HG03139 (cell line): ENCODE measurements around the gene ALK.

Source experiments
- ATAC-seq: cut with Tn5 transposase; IDR thresholded peaks from one replicate; pipeline ENCODE4 v1.9.1; 2021; ENCODE audit not compliant: unreplicated experiment

ALK gene

DNA sequence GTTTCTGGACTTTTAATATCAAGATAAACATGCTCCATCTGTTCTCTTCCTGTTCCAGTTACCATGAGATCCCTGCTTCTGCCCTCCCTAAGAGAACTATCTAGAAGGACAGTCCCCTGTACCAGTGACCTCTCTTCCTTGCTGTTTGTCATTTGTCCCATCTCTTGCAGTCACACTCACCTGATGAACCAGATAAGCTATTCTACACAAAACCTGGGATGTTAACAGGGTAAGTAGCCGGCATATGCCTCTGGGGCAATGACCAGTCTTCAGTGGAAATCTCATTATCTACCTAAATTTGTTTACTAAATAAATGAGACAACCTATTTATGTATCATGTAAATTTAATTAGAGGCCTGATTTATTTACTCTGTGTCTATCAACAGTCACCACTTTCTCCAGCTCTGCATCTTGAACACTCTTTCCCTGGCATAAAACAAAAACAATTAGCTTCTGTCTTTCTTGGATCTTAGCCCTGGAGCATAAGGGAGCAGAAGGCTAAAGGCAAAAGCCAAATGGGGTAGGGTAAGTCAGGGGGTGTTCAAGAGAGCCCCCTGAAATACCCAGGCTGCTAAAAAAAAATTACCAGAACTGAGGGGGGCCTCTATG lies 337.7 kb downstream of the ALK start:
- ATAC-seq: no peak

GRCh38 chr2:29583104-29583503 lies 338.3 kb downstream of the ALK start:
- ATAC-seq: no peak

DNA sequence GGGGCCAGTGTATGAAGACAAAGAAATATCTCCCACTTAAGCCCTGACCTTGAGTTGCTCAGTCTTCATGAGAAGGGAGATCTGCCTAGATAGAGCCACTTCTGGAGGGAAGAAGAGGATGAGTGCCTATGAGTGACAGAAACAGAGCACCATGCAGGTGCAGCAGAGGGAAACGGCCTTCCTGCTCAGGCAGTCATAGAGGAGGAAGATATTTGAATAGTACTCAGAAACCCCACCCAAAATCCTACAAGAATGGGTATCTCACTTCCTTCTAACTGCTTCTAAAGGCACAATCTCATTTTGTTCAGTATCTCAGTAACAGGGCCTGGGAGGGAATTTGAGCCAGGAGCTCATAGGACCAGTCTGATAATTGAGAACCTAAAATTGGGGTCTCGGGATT lies 339.3 kb downstream of the ALK start:
- ATAC-seq: no peak

DNA sequence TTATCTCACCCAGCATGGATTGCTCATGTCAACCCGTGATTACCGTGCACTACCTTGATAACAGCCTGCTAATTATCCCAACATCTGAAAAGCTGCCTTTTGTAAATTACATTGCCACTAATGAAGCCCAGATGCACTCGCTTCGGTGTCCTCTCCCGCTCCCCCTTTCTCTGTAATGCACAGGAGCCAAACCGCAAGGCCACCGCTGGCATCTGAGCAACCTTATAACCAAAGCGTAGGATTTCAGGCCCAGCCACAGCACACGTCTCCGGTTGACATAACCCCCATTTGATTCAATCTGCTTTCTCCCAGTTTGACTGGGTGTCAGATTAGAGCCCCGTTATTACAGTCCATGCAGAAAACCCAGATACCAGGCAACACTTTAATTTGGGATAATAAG lies 341.2 kb downstream of the ALK start:
- no peak for ATAC-seq

- no peak for ATAC-seq
Observed at GRCh38 chr2:29579495-29580169, 341.8 kb downstream of the ALK start.

- no peak for ATAC-seq
Observed at GRCh38 chr2:29578084-29578598, 343.2 kb downstream of the ALK start.

DNA sequence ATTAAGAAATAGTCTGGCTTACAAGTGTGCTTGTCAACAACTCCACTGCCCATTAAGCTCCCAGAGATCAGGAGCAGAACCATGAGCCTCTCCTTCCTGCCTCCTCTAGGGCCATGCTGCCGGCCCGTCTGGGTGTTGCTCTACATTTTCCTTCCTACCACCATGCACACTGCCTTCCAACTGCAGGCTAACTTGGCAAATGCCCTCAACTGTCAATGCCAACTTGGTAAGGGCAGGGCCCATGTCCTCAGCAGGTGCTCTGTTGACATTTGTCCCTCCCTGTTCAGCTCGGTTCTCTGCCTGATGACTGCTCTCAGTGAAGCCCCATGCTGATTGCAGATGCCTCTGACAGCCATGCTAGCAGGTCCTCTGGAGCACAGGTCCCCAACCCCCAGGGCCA lies 345.2 kb downstream of the ALK start:
- ATAC-seq: no peak

DNA sequence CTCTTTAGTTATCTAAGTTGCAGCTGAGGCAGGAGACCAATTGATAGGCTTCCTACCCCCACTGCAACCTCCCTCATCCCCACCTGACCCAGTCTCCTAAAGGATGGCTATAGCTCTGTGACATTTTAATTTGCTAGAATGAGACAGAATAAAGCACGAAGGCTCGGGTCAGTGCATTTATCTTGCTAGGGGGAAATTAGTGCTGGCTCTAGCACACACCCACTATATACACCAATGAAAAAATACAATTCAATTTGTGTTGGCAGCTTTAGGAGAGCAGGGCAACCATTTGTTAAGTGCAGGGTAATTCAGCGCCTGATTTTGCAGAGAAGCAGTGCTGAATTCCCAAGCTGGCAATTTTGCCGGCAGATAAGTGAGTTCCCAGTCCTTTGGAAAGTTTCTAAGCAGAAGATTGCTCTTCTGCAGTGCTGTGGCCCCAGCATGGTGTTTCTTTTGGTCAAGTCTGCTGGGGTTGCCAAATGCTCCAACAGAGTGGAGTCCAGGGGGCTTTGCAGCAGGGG lies 346.0 kb downstream of the ALK start:
- no peak for ATAC-seq

GRCh38 chr2:29573612-29574011 lies 347.8 kb downstream of the ALK start:
- no peak for ATAC-seq

GRCh38 chr2:29573147-29573546 lies 348.2 kb downstream of the ALK start:
- ATAC-seq: no peak

DNA sequence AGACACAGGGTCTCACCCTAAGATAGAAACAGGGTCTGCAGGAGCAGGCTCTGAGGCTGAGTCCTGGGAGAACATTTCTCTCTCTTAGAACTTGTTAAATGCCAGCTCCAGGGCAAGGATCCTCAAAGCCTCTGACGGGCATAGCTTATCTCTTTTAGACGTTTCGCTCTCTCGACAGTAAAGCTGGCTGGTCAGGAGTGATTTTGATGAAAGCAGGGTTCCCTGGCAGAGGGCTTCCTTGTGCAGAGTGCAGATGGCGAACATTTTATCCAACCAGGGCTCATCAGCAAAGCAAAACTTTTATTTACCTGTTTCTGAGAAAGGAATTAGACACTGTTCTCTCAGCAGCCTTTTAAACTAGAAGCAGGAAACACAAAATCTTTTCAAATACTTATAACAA lies 350.8 kb downstream of the ALK start:
- ATAC-seq: no peak

GRCh38 chr2:29567906-29568520 lies 353.4 kb downstream of the ALK start:
- ATAC-seq: no peak

DNA sequence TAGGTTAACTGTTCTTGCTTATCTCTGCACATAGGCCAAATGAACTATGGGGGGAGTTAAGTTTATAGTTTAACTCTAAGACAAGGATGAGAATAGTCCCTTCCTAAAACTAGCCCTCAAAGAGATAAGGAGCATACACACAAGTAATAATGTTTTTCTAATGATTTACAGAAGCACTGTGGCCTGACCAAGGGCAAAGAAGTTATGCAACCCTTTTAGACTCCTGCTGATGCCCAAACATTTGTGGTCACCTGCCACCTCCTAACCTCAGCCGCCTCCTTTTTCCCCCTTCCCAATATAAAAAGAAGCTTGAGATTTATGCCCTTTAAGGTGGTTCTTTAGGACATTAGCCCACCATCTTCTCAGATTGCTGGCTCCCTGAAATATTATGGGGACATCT lies 357.7 kb downstream of the ALK start:
- ATAC-seq: no peak

GRCh38 chr2:29562896-29563295 lies 358.5 kb downstream of the ALK start:
- no peak for ATAC-seq

GRCh38 chr2:29562319-29562718 lies 359.1 kb downstream of the ALK start:
- ATAC-seq: no peak

DNA sequence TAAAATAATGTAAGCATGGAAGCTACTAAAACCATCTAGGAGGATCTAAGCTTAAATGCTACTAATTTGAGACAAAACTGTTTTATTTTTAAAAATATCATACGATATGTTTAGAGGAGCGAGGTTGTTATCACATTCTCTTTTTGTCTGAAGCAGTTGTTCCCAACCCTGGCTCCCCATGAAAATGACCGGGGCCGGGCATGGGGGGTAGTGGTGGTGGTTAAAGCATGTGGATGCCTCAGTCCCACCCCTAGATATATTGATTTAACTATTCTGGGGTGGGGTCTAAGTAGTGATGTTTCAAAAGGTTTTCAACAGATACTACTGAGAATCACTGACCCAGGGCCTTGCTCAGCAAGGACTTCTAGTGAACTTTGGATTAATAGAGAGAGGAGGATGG lies 359.8 kb downstream of the ALK start:
- ATAC-seq: no peak

- ATAC-seq: no peak
Observed at GRCh38 chr2:29561181-29561580, 360.2 kb downstream of the ALK start.

GRCh38 chr2:29560566-29560965 lies 360.8 kb downstream of the ALK start:
- no peak for ATAC-seq

GRCh38 chr2:29560030-29560429 lies 361.4 kb downstream of the ALK start:
- ATAC-seq: no peak

DNA sequence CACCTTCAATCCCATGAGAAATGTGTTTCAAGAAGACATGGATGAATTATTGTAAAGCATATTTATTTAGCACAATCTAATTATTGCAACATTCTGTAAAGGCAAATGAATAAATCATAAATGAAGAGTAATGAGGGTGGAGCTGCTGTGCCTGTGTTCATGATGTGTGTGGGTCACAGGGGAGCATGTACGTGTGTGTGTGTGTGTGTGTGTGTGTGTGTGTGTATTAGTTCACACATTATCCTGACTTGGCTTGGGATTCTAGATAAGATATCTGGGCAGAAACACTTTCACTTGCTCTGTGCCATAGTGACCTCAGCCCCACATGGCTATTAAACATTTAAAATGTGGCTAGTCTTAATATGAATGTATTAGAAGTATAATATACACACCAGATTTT lies 361.8 kb downstream of the ALK start:
- ATAC-seq: no peak

- no peak for ATAC-seq
Observed at GRCh38 chr2:29558097-29558496, 363.3 kb downstream of the ALK start.

DNA sequence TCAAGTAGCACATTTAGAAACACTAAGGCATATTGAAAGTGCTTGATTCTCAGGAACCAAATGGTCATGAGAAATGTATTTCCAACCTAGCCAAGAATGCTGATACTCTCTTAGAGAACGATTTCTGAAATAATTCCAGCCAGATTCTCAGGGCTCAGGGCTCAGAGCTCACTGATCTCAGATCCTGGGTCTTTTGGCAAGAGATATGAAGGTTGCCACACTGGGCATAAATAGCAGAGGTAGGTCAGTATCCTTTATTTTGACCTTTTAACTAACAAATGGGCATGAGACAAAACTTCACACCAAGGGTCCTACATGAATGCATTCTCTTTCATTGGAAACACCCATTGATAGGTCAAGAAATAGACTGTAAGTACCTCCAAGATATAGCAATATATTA lies 364.1 kb downstream of the ALK start:
- ATAC-seq: no peak
